ENCODE measurements around the gene KAZN. TPM values are rescaled to one million over a fixed set of nuclear protein-coding genes. Genes with fewer than 3 reads are reported as not detected.

The KAZN gene
- total and polyA plus RNA-seq, 9 donors = 10.1 to 56.4 (median 27.9) TPM

GRCh38 chr1:14926818-14927575 lies 328.5 kb downstream of the KAZN start:
- H3K9me3 ChIP-seq = no peaks in the 10 kb centered on the region
- no peak for DNase-seq
- no peak overlapping the region for H3K4me3 ChIP-seq
- H3K27me3 ChIP-seq = no peaks in the 10 kb centered on the region
- 78 to 87% (median 80%) methylated on average over 12 of the region's 12 CpGs for WGBS, 3 donors
- H3K27ac ChIP-seq = no peak overlapping the region
- intact Hi-C loops (cut with DNase I) = loop anchor here in 3 of 4 donors (2.0 to 10.0 kb wide), 3 partner anchors 98 to 348 kb away; no protein-coding TSS in a partner anchor
- no peak for TF ChIP-seq CTCF (IDR thresholded peaks at IDR 0.05)
- no peak for TF ChIP-seq POLR2A (IDR thresholded peaks at IDR 0.05)
- TF ChIP-seq EP300 (IDR thresholded peaks at IDR 0.05) = no peak
- no peaks in the 10 kb centered on the region for H3K36me3 ChIP-seq
- peaks cover 37% of the 10 kb centered on the region for H3K4me1 ChIP-seq (ENCODE audit: insufficient read depth)

- TF ChIP-seq CTCF (IDR thresholded peaks at IDR 0.05) (no peak), POLR2A (IDR thresholded peaks at IDR 0.05) (no peak), EP300 (IDR thresholded peaks at IDR 0.05) (no peak)
- no peak for DNase-seq
- Histone ChIP-seq H3K27ac (peak overlapping the region in 1 of 2 donors; percentile 68), H3K27me3 (no peaks in the 10 kb centered on the region), H3K9me3 (no peaks in the 10 kb centered on the region), H3K36me3 (no peaks in the 10 kb centered on the region), H3K4me3 (no peak overlapping the region), H3K4me1 (ENCODE audit: insufficient read depth) (peaks cover 37% of the 10 kb centered on the region)
- intact Hi-C loops (cut with DNase I) = loop anchor here in 2 of 4 donors (10.0 kb wide), 2 partner anchors 96 to 346 kb away; no protein-coding TSS in a partner anchor
- WGBS, 3 donors = 7 to 29% (median 9%) methylated on average over 7 of the region's 7 CpGs
Observed at GRCh38 chr1:14928412-14928811, 329.9 kb downstream of the KAZN start.

- H3K9me3 ChIP-seq = no peaks in the 10 kb centered on the region
- H3K27me3 ChIP-seq = no peaks in the 10 kb centered on the region
- peaks cover 37% of the 10 kb centered on the region for H3K4me1 ChIP-seq (ENCODE audit: insufficient read depth)
- intact Hi-C loops (cut with DNase I) = loop anchor here in 2 of 4 donors (10.0 kb wide), 2 partner anchors 96 to 346 kb away; no protein-coding TSS in a partner anchor
- no peak overlapping the region for H3K4me3 ChIP-seq
- peak overlapping the region; percentile 47 to 68 for H3K27ac ChIP-seq
- TF ChIP-seq CTCF (IDR thresholded peaks at IDR 0.05) = no peak
- TF ChIP-seq EP300 (IDR thresholded peaks at IDR 0.05) = no peak
- no peak for TF ChIP-seq POLR2A (IDR thresholded peaks at IDR 0.05)
- H3K36me3 ChIP-seq = no peaks in the 10 kb centered on the region
- no peak for DNase-seq
- WGBS, 3 donors = 39 to 62% (median 49%) methylated on average over 2 of the region's 2 CpGs
Observed at GRCh38 chr1:14928886-14929546, 330.5 kb downstream of the KAZN start.

GRCh38 chr1:14929547-14930246 lies 331.2 kb downstream of the KAZN start:
- Histone ChIP-seq H3K27me3 (no peaks in the 10 kb centered on the region), H3K4me1 (ENCODE audit: insufficient read depth) (peaks cover 37% of the 10 kb centered on the region), H3K9me3 (no peaks in the 10 kb centered on the region), H3K27ac (peak overlapping the region; percentile 65 to 68), H3K4me3 (no peak overlapping the region), H3K36me3 (no peaks in the 10 kb centered on the region)
- intact Hi-C loops (cut with DNase I) = loop anchor here in 2 of 4 donors (10.0 kb wide), 2 partner anchors 95 to 345 kb away; no protein-coding TSS in a partner anchor
- DNase-seq = peak; percentile 55 to 75 (median 64)
- 15 to 31% (median 28%) methylated on average over 22 of the region's 22 CpGs for WGBS, 3 donors
- TF ChIP-seq EP300 (IDR thresholded peaks at IDR 0.05) (no peak), CTCF (IDR thresholded peaks at IDR 0.05) (no peak), POLR2A (IDR thresholded peaks at IDR 0.05) (no peak)
